OCI-LY7 (cell line): ENCODE data around the gene FOXP1. TPM values are rescaled to one million over a fixed set of nuclear protein-coding genes. Genes with fewer than 3 reads are reported as not detected.
A peak's percentile ranks its signal among the peaks of the same experiment; 100 is the strongest.

Experiments
- BruUV-seq: library from RNA; stranded (reverse); fragments of 400-500 nt; replicated peaks from 2 replicates; lab custom pipeline; 2021; lab: Mats Ljungman, UMichigan
- CTCF ChIA-PET: fragments of 300-600 bp; sonication (Branson Sonifier 250); formaldehyde crosslinking; loops from one replicate; lab custom pipeline; 2022; ENCODE audit warnings: antibody characterized with exemption; ENCODE audit not compliant: unreplicated experiment; lab: Charles Lee
- POLR2A ChIA-PET: fragments of 300-600 bp; sonication (Branson Sonifier 250); formaldehyde crosslinking; loops from one replicate; lab custom pipeline; 2022; ENCODE audit warnings: antibody characterized with exemption; lab: Charles Lee
- DNase-seq: peaks from one replicate; pipeline ENCODE4 v3.0.0-alpha.2; 2015; ENCODE audit warnings: low spot score
- H2AFZ ChIP-seq: fragments of 200-600 bp; sonication (generic), shearing (Covaris generic); 2 replicates; pipeline ENCODE4 v1.6.1; 2014; ENCODE audit warnings: mild to moderate bottlenecking, antibody characterized with exemption, low read length, moderate library complexity
- H3K27ac ChIP-seq: fragments of 200-600 bp; sonication (generic); 2 replicates; pipeline ENCODE4 v1.5.1; 2014; ENCODE audit warnings: mixed run types, low read depth, mild to moderate bottlenecking, moderate library complexity, low read length, inconsistent platforms; ENCODE audit not compliant: poor library complexity, severe bottlenecking
- H3K36me3 ChIP-seq: fragments of 200-600 bp; sonication (generic); 2 replicates; pipeline ENCODE4 v1.6.1; 2014; ENCODE audit warnings: mild to moderate bottlenecking, antibody characterized with exemption, low read length, moderate library complexity, mixed read lengths; ENCODE audit not compliant: insufficient read depth
- H3K4me1 ChIP-seq: fragments of 200-600 bp; sonication (generic); 2 replicates; pipeline ENCODE4 v1.5.1; 2014; ENCODE audit warnings: mild to moderate bottlenecking, low read length; ENCODE audit not compliant: insufficient read depth, poor library complexity, severe bottlenecking
- H3K4me2 ChIP-seq: fragments of 200-600 bp; sonication (generic); 2 replicates; pipeline ENCODE4 v1.6.1; 2014; ENCODE audit warnings: mild to moderate bottlenecking, low read length
- H3K4me3 ChIP-seq: fragments of 200-600 bp; sonication (generic); 2 replicates; pipeline ENCODE4 v1.5.1; 2014; ENCODE audit warnings: mild to moderate bottlenecking, low read depth, low read length; ENCODE audit not compliant: poor library complexity, severe bottlenecking
- H3K79me2 ChIP-seq: fragments of 200-600 bp; sonication (generic); 2 replicates; pipeline ENCODE4 v1.6.1; 2016; ENCODE audit warnings: low read depth, mild to moderate bottlenecking, low read length, moderate library complexity, mixed read lengths; ENCODE audit not compliant: insufficient read depth
- H3K9me2 ChIP-seq: fragments of 200-600 bp; sonication (generic); 2 replicates; pipeline ENCODE4 v1.6.1; 2016; ENCODE audit warnings: mild to moderate bottlenecking, low read length, mixed read lengths; ENCODE audit not compliant: insufficient read depth
- H3K9me3 ChIP-seq: fragments of 200-600 bp; sonication (generic); 2 replicates; pipeline ENCODE4 v1.6.1; 2014; ENCODE audit warnings: mild to moderate bottlenecking, mixed run types, low read length, mixed read lengths
- H4K20me1 ChIP-seq: fragments of 200-600 bp; sonication (generic); 2 replicates; pipeline ENCODE4 v1.6.1; 2014; ENCODE audit warnings: mild to moderate bottlenecking, antibody characterized with exemption, low read length, moderate library complexity, mixed read lengths; ENCODE audit not compliant: insufficient read depth
- EZH2phosphoT487 ChIP-seq: fragments of 200-600 bp; sonication (generic); IDR thresholded peaks from 2 replicates; pipeline ENCODE4 v1.6.1; 2018; ENCODE audit warnings: low read depth, borderline replicate concordance, mild to moderate bottlenecking, mixed run types, antibody characterized with exemption, low read length, moderate library complexity, mixed read lengths
- intact Hi-C: fragments of 100-400 bp; cut with micrococcal nuclease; formaldehyde crosslinking; loops from one replicate; pipeline ENCODE4 v1.10.0; 2022; ENCODE audit not compliant: unreplicated experiment
- total RNA-seq, 2 experiments: library from RNA; depleted of rRNA in 1 of 2; stranded (reverse); fragments of >200 nt in 1 of 2; shearing (Covaris generic) in 1 of 2; gene quantifications; 2 replicates each; pipeline ENCODE4 v1.2.3, GENCODE V29; 2014 to 2022
- TF ChIP-seq, protein P1 (sequence below): fragments of 200-600 bp; sonication (generic); conservative IDR thresholded peaks from 2 replicates; pipeline ENCODE4 v1.5.1; 2014; ENCODE audit warnings: mild to moderate bottlenecking, antibody characterized with exemption, low read length, moderate library complexity, mixed read lengths

FOXP1 gene
- total RNA-seq, 2 experiments from 2014 or later = 87.3 to 151 TPM

- Histone ChIP-seq H3K36me3 (no peaks in the 10 kb centered on the region), H2AFZ (no peak overlapping the region), H3K4me1 (no peaks in the 10 kb centered on the region), H3K4me2 (no peak overlapping the region), H4K20me1 (no peaks in the 10 kb centered on the region), H3K27ac (no peak overlapping the region), H3K9me2 (no peaks in the 10 kb centered on the region), H3K4me3 (no peak overlapping the region), H3K79me2 (no peaks in the 10 kb centered on the region), H3K9me3 (no peaks in the 10 kb centered on the region)
- intact Hi-C loops = no loop called here
- DNase-seq = no peak
- ChIA-PET POLR2A (interaction anchor here (0.6 kb wide), 1 partner anchor 1777 kb away, joined by 3 read pairs; no protein-coding TSS in a partner anchor), CTCF (no interaction called here)
- TF ChIP-seq, protein P1, sequence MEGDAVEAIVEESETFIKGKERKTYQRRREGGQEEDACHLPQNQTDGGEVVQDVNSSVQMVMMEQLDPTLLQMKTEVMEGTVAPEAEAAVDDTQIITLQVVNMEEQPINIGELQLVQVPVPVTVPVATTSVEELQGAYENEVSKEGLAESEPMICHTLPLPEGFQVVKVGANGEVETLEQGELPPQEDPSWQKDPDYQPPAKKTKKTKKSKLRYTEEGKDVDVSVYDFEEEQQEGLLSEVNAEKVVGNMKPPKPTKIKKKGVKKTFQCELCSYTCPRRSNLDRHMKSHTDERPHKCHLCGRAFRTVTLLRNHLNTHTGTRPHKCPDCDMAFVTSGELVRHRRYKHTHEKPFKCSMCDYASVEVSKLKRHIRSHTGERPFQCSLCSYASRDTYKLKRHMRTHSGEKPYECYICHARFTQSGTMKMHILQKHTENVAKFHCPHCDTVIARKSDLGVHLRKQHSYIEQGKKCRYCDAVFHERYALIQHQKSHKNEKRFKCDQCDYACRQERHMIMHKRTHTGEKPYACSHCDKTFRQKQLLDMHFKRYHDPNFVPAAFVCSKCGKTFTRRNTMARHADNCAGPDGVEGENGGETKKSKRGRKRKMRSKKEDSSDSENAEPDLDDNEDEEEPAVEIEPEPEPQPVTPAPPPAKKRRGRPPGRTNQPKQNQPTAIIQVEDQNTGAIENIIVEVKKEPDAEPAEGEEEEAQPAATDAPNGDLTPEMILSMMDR = no peak
- TF ChIP-seq EZH2phosphoT487 = no peak
- BruUV-seq = no TSS peak
These were observed 38.5 kb upstream of the FOXP1 start for GRCh38 chr3:71621825-71622537.

DNA sequence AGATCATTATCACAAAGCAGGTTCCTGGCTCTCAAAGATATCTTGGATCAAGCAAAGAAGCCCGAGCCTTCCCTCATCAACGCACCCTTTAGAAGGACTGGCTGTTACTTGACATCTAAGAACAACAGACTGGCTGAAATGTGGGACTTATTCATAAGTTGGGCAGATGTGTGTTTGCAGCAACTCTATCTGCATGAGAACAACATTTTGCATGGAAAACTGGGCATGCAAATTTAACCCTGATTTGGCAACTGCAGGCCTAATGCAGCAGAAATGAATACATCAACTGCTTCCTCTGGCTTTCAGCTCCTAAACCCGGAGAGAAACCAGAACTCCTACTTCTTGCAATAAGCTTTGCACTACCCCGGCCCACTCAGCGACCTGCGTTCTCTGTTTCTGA is 35.0 kb upstream of the FOXP1 start:
- intact Hi-C loops = no loop called here
- Histone ChIP-seq H3K36me3 (no peaks in the 10 kb centered on the region), H3K4me3 (no peak overlapping the region), H2AFZ (no peak overlapping the region), H3K4me2 (no peak overlapping the region), H3K9me3 (no peaks in the 10 kb centered on the region), H3K27ac (no peak overlapping the region), H3K9me2 (no peaks in the 10 kb centered on the region), H3K4me1 (no peaks in the 10 kb centered on the region), H4K20me1 (no peaks in the 10 kb centered on the region), H3K79me2 (no peaks in the 10 kb centered on the region)
- DNase-seq = no peak
- ChIA-PET POLR2A (interaction anchor here (1.2 kb wide), 1 partner anchor 253 kb away, joined by 6 read pairs; no protein-coding TSS in a partner anchor), CTCF (no interaction called here)
- TF ChIP-seq, protein P1 = no peak
- no peak for TF ChIP-seq EZH2phosphoT487
- no TSS peak for BruUV-seq

GRCh38 chr3:71616571-71617021 is 33.1 kb upstream of the FOXP1 start:
- no TSS peak for BruUV-seq
- POLR2A ChIA-PET = no interaction called here

More at GRCh38 chr3:71616571-71617021, 33.1 kb upstream of the FOXP1 start:
- Histone ChIP-seq H3K4me1 (no peaks in the 10 kb centered on the region), H2AFZ (no peak overlapping the region), H3K27ac (no peak overlapping the region), H4K20me1 (no peaks in the 10 kb centered on the region), H3K4me2 (no peak overlapping the region), H3K36me3 (no peaks in the 10 kb centered on the region), H3K4me3 (no peak overlapping the region), H3K79me2 (no peaks in the 10 kb centered on the region), H3K9me2 (no peaks in the 10 kb centered on the region), H3K9me3 (peaks cover 5% of the 10 kb centered on the region; the same call in 1 of the 2 replicates)
- intact Hi-C loops = no loop called here
- peak; percentile 3 for DNase-seq
- no peak for TF ChIP-seq EZH2phosphoT487
- TF ChIP-seq, protein P1 = no peak
- CTCF ChIA-PET = no interaction called here
